HFF-Myc (cell line): ENCODE measurements around the gene STYK1.
"Not testable (repeated sequence)": the region's sequence is repeated elsewhere in the genome, so short reads cannot be mapped to it uniquely, and the experiment has no call there.

Experiments used
- DNase-seq: peaks from one replicate; pipeline ENCODE4 v3.0.0-alpha.2; 2011; ENCODE audit warnings: low read depth; ENCODE audit errors: extremely low read depth
- H3K4me3 ChIP-seq: replicated peaks from 2 replicates; pipeline ENCODE4 v1.5.1; 2011; ENCODE audit warnings: low read depth, mild to moderate bottlenecking, control low read depth, low read length
- TF ChIP-seq, protein P1 (sequence below): IDR thresholded peaks from 2 replicates; pipeline ENCODE4 v1.5.1; 2012; ENCODE audit warnings: mild to moderate bottlenecking, low read depth, low read length, control low read depth; ENCODE audit errors: missing control alignments

STYK1 gene

GRCh38 chr12:10574307-10574706 is 99.5 kb downstream of the STYK1 start:
- H3K4me3 ChIP-seq, result no peak overlapping the region
- no peak for DNase-seq
- TF ChIP-seq, protein P1, sequence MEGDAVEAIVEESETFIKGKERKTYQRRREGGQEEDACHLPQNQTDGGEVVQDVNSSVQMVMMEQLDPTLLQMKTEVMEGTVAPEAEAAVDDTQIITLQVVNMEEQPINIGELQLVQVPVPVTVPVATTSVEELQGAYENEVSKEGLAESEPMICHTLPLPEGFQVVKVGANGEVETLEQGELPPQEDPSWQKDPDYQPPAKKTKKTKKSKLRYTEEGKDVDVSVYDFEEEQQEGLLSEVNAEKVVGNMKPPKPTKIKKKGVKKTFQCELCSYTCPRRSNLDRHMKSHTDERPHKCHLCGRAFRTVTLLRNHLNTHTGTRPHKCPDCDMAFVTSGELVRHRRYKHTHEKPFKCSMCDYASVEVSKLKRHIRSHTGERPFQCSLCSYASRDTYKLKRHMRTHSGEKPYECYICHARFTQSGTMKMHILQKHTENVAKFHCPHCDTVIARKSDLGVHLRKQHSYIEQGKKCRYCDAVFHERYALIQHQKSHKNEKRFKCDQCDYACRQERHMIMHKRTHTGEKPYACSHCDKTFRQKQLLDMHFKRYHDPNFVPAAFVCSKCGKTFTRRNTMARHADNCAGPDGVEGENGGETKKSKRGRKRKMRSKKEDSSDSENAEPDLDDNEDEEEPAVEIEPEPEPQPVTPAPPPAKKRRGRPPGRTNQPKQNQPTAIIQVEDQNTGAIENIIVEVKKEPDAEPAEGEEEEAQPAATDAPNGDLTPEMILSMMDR, result no peak

GRCh38 chr12:10572021-10572490 is 101.8 kb downstream of the STYK1 start:
- H3K4me3 ChIP-seq, DNase-seq: not testable (repeated sequence)

DNA sequence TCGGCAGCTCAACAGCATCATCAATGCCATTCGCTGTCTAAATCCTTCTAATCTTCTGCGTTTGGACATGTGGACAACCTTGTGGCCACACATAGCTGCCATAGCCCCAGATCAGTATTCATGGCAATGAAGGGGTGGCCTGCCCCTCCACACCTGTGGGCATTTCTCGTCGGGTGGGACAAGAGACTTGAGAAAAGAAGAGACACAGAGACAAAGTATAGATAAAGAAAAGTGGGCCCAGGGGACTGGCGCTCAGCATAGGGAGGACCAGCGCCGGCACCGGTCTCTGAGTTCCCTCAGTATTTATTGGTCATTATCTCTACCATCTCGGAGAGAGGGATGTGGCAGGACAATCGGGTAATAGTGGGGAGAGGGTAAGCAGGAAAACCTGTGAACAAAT is 102.7 kb downstream of the STYK1 start:
- no peak overlapping the region for H3K4me3 ChIP-seq
- no peak for DNase-seq
- TF ChIP-seq, protein P1, result no peak
